Neutrophil (primary cell): Measurements from ENCODE around the gene PRLR.

Experiments used
- H3K27ac ChIP-seq: fragments of 200-600 bp; sonication (generic); 2 replicates; pipeline ENCODE4 v1.5.1; 2016; ENCODE audit warnings: mild to moderate bottlenecking, moderate library complexity
- H3K27me3 ChIP-seq: fragments of 200-600 bp; sonication (generic); 2 replicates; pipeline ENCODE4 v1.6.0; 2016; ENCODE audit warnings: mild to moderate bottlenecking
- H3K36me3 ChIP-seq: fragments of 200-600 bp; sonication (generic); 2 replicates; pipeline ENCODE4 v1.5.1; 2017
- H3K4me1 ChIP-seq, 2 experiments: fragments of 200-600 bp in 1 of 2; sonication (generic) in 1 of 2; 1 replicate in 1 of 2; 2 replicates in 1 of 2; pipeline versions ENCODE4 v1.5.1 to v1.6.1; 2013 to 2016; ENCODE audit warnings: low read depth in 1 of 2, low read length in 1 of 2, mild to moderate bottlenecking in 1 of 2, moderate library complexity in 1 of 2; ENCODE audit not compliant: control insufficient read depth in 1 of 2, insufficient read depth in 1 of 2
- H3K4me3 ChIP-seq, 2 experiments: fragments of 200-600 bp in 1 of 2; sonication (generic) in 1 of 2; 1 replicate in 1 of 2; 2 replicates in 1 of 2; pipeline ENCODE4 v1.5.1; 2013 to 2016; ENCODE audit warnings: low read depth in 1 of 2, low read length in 1 of 2, mild to moderate bottlenecking in 1 of 2, moderate library complexity in 1 of 2
- H3K9me3 ChIP-seq: fragments of 200-600 bp; sonication (generic); 2 replicates; pipeline ENCODE4 v1.5.1; 2016
- CTCF ChIP-seq: fragments of 200-600 bp; sonication (generic); IDR thresholded peaks from 2 replicates; pipeline ENCODE4 v1.5.1; 2016; ENCODE audit warnings: antibody characterized with exemption

Gene PRLR

GRCh38 chr5:35263266-35263877 is 33.1 kb upstream of the PRLR start:
- Histone ChIP-seq H3K27me3 (no peaks in the 10 kb centered on the region), H3K27ac (no peak overlapping the region), H3K4me1 (no peaks in the 10 kb centered on the region), H3K36me3 (no peaks in the 10 kb centered on the region), H3K9me3 (no peaks in the 10 kb centered on the region), H3K4me3 (no peak overlapping the region)
- no peak for TF ChIP-seq CTCF

GRCh38 chr5:35253582-35253981 is 23.3 kb upstream of the PRLR start:
- no peak for TF ChIP-seq CTCF

GRCh38 chr5:35252963-35253362 is 22.7 kb upstream of the PRLR start:
- no peaks in the 10 kb centered on the region for H3K36me3 ChIP-seq
- no peak for TF ChIP-seq CTCF
- H3K9me3 ChIP-seq = no peaks in the 10 kb centered on the region
- no peaks in the 10 kb centered on the region for H3K4me1 ChIP-seq
- no peak overlapping the region for H3K4me3 ChIP-seq
- no peak overlapping the region for H3K27ac ChIP-seq
- H3K27me3 ChIP-seq = no peaks in the 10 kb centered on the region

More at GRCh38 chr5:35253582-35253981, 23.3 kb upstream of the PRLR start:
- no peaks in the 10 kb centered on the region for H3K36me3 ChIP-seq
- no peak overlapping the region for H3K4me3 ChIP-seq
- H3K27me3 ChIP-seq = no peaks in the 10 kb centered on the region
- H3K27ac ChIP-seq = no peak overlapping the region
- no peaks in the 10 kb centered on the region for H3K4me1 ChIP-seq
- no peaks in the 10 kb centered on the region for H3K9me3 ChIP-seq

GRCh38 chr5:35248843-35249780 is 18.8 kb upstream of the PRLR start:
- Histone ChIP-seq H3K27me3 (no peaks in the 10 kb centered on the region), H3K4me3 (no peak overlapping the region), H3K4me1 (no peaks in the 10 kb centered on the region), H3K36me3 (no peaks in the 10 kb centered on the region), H3K9me3 (no peaks in the 10 kb centered on the region), H3K27ac (no peak overlapping the region)
- TF ChIP-seq CTCF = no peak

GRCh38 chr5:35247648-35248034 is 17.4 kb upstream of the PRLR start:
- no peak for TF ChIP-seq CTCF
- H3K4me1 ChIP-seq = no peaks in the 10 kb centered on the region
- H3K27me3 ChIP-seq = peaks cover 2% of the 10 kb centered on the region
- H3K9me3 ChIP-seq = no peaks in the 10 kb centered on the region
- H3K36me3 ChIP-seq = no peaks in the 10 kb centered on the region
- H3K27ac ChIP-seq = no peak overlapping the region
- no peak overlapping the region for H3K4me3 ChIP-seq
